Measurements from ENCODE around the gene FAM217A. TPM values are rescaled to one million over a fixed set of nuclear protein-coding genes. Genes with fewer than 3 reads are reported as not detected.
"Not testable (repeated sequence)": the region's sequence is repeated elsewhere in the genome, so short reads cannot be mapped to it uniquely, and the experiment has no call there.

Gene FAM217A
- total RNA-seq: not detected

- DNase-seq: no peak
- H3K9me3 Mint-ChIP-seq (ENCODE audit: insufficient read depth): no peaks in the 10 kb centered on the region
- peaks cover 10% of the 10 kb centered on the region for H3K27me3 Mint-ChIP-seq (ENCODE audit: low read depth)
- POLR2A ChIA-PET: no interaction called here
- no peak within 1 kb of the TSS for H3K27ac Mint-ChIP-seq
- no peak for ATAC-seq
- no peak within 1 kb of the TSS for H3K4me3 Mint-ChIP-seq
- H3K4me1 Mint-ChIP-seq (ENCODE audit: low read depth): no peaks in the 10 kb centered on the region
- no peaks in the 10 kb centered on the region for H3K36me3 Mint-ChIP-seq (ENCODE audit: low read depth)
- CTCF ChIA-PET: no interaction called here
Observed at GRCh38 chr6:4078691-4079471, at the start of gene FAM217A. TSS of gene FAM217A (minus strand) at chr6:4079137. CDS start at chr6:4077414, 1,723 bp downstream.

DNA sequence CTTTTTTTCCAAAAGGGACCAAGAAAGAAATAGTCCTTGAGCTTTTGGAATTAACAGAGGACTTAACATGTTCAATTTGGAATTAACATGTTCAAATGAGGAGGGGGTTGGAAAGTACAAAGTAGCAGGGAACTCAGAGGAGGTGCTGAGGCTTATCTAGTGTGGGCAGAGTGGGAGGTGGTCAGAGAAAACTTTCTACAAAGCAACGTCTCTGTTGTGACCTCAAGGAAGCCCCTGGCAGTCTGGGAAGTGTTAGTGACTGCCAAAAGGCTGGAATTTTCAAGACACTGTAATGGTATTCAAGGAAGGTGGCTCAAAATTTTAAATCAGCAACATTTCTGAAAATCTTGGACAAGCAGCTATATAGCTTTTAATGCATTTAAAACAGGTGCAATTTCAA, 49.1 kb upstream of the FAM217A start:
- ATAC-seq: no peak
- no peak for DNase-seq
- Mint-ChIP-seq H3K4me3 (no peak overlapping the region), H3K9me3 (ENCODE audit: insufficient read depth) (peaks cover 3% of the 10 kb centered on the region), H3K27ac (no peak overlapping the region), H3K27me3 (ENCODE audit: low read depth) (no peaks in the 10 kb centered on the region), H3K36me3 (ENCODE audit: low read depth) (peaks cover 71% of the 10 kb centered on the region), H3K4me1 (ENCODE audit: low read depth) (peaks cover 2% of the 10 kb centered on the region)
- POLR2A ChIA-PET: no interaction called here
- CTCF ChIA-PET: interaction anchor here (0.7 to 1.4 kb wide), 2 partner anchors 9 to 27 kb away, joined by 3 to 5 read pairs; no protein-coding TSS in a partner anchor

GRCh38 chr6:4125933-4126864, 47.3 kb upstream of the FAM217A start:
- Mint-ChIP-seq H3K4me1 (ENCODE audit: low read depth) (no peaks in the 10 kb centered on the region), H3K36me3 (ENCODE audit: low read depth) (peaks cover 62% of the 10 kb centered on the region), H3K27ac (no peak overlapping the region), H3K27me3 (ENCODE audit: low read depth) (no peaks in the 10 kb centered on the region), H3K4me3 (no peak overlapping the region), H3K9me3 (ENCODE audit: insufficient read depth) (peaks cover 2% of the 10 kb centered on the region)
- ChIA-PET CTCF (interaction anchor here (1.3 to 2.1 kb wide), 2 partner anchors 71 to 105 kb away, joined by 3 to 4 read pairs; a partner anchor contains a TSS), POLR2A (no interaction called here)
- DNase-seq: no peak
- no peak for ATAC-seq

DNA sequence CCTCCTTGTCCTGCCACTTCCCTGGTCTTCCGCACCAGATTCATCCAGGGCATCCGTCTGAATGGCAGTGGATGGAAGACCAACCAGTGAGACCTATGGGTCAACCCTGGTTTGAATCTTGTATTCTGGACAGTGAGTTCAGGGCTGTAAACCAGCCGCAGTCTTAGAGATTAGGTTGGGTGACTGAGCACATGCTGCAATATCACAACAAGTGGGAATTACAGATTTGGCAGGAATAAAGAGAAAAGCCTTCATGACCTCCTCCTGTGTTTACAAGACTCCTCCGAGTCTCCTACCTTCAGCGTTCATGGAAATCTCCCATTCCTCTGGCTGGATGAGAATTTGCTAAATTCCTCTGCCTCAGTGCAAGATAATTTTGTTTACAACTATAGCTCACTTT, 46.6 kb upstream of the FAM217A start:
- H3K4me3 Mint-ChIP-seq: no peak overlapping the region
- no peak for DNase-seq
- H3K36me3 Mint-ChIP-seq (ENCODE audit: low read depth): peaks cover 60% of the 10 kb centered on the region
- no peaks in the 10 kb centered on the region for H3K4me1 Mint-ChIP-seq (ENCODE audit: low read depth)
- peaks cover 5% of the 10 kb centered on the region for H3K9me3 Mint-ChIP-seq (ENCODE audit: insufficient read depth)
- CTCF ChIA-PET: interaction anchor here (2.1 kb wide), 1 partner anchor 71 kb away, joined by 4 read pairs; no protein-coding TSS in a partner anchor
- no peaks in the 10 kb centered on the region for H3K27me3 Mint-ChIP-seq (ENCODE audit: low read depth)
- POLR2A ChIA-PET: no interaction called here
- no peak overlapping the region for H3K27ac Mint-ChIP-seq
- ATAC-seq: no peak

GRCh38 chr6:4124351-4124750, 45.4 kb upstream of the FAM217A start:
- ChIA-PET POLR2A (no interaction called here), CTCF (no interaction called here)
- no peak for ATAC-seq
- no peak overlapping the region for H3K27ac Mint-ChIP-seq
- no peak overlapping the region for H3K4me3 Mint-ChIP-seq
- DNase-seq: no peak
- H3K36me3 Mint-ChIP-seq (ENCODE audit: low read depth): peaks cover 54% of the 10 kb centered on the region
- H3K27me3 Mint-ChIP-seq (ENCODE audit: low read depth): no peaks in the 10 kb centered on the region
- peaks cover 5% of the 10 kb centered on the region for H3K9me3 Mint-ChIP-seq (ENCODE audit: insufficient read depth)
- H3K4me1 Mint-ChIP-seq (ENCODE audit: low read depth): no peaks in the 10 kb centered on the region

DNA sequence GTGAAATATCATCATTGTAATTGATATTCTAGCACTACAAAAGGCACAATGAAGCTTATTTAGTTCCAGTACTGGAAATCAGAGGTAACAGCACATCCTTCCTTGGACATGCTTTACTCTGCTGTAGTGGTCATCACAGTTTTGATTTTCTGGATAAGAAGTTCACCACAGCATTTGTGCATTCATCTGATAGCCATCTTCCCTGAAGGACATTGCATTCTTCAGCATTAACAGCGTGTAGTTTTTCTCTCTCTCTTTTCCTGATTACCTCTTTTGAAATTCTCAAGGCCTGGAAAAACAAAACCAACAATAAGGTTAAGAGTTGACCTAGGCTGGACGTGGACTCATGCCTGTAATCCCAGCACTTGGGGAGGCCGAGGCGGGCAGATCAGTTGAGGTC, 36.8 kb upstream of the FAM217A start:
- POLR2A ChIA-PET: no interaction called here
- H3K36me3 Mint-ChIP-seq (ENCODE audit: low read depth): peaks cover 36% of the 10 kb centered on the region
- peaks cover 14% of the 10 kb centered on the region for H3K27me3 Mint-ChIP-seq (ENCODE audit: low read depth)
- H3K4me1 Mint-ChIP-seq (ENCODE audit: low read depth): no peaks in the 10 kb centered on the region
- CTCF ChIA-PET: interaction anchor here (0.6 kb wide), 1 partner anchor 87 kb away, joined by 3 read pairs; no protein-coding TSS in a partner anchor
- no peak overlapping the region for H3K4me3 Mint-ChIP-seq
- no peak overlapping the region for H3K27ac Mint-ChIP-seq
- no peaks in the 10 kb centered on the region for H3K9me3 Mint-ChIP-seq (ENCODE audit: insufficient read depth)
- DNase-seq (no peak), ATAC-seq (no peak)

GRCh38 chr6:4114123-4114522, 35.2 kb upstream of the FAM217A start:
- Mint-ChIP-seq H3K9me3 (ENCODE audit: insufficient read depth) (no peaks in the 10 kb centered on the region), H3K27me3 (ENCODE audit: low read depth) (peaks cover 18% of the 10 kb centered on the region), H3K4me1 (ENCODE audit: low read depth) (no peaks in the 10 kb centered on the region), H3K27ac (no peak overlapping the region), H3K36me3 (ENCODE audit: low read depth) (peaks cover 30% of the 10 kb centered on the region), H3K4me3 (no peak overlapping the region)
- POLR2A ChIA-PET: no interaction called here
- ATAC-seq (no peak), DNase-seq (no peak)
- CTCF ChIA-PET: interaction anchor here (1.5 kb wide), 1 partner anchor 41 kb away, joined by 3 read pairs; no protein-coding TSS in a partner anchor

DNA sequence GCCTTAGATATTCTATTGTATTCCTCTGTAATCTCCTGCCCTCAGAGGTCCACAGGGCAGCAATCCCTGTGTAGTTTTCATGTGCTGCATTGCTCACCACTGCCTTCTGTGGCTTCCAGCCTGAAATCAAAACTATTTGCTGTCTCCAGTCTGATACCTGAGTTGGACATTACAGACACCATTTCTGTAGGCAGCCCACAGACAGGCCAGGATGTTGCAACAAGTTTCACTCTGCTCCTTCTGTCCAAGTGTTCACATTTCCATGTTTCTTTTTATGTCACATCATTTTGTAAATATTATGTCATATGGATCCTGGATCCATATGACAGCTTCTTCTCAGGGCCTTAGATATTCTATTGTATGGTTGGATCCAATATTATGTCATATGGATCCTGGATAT, 34.7 kb upstream of the FAM217A start:
- CTCF ChIA-PET: interaction anchor here (1.5 kb wide), 1 partner anchor 42 kb away, joined by 3 read pairs; no protein-coding TSS in a partner anchor
- Mint-ChIP-seq H3K36me3 (ENCODE audit: low read depth) (peaks cover 30% of the 10 kb centered on the region), H3K9me3 (ENCODE audit: insufficient read depth) (no peaks in the 10 kb centered on the region), H3K4me3 (no peak overlapping the region), H3K4me1 (ENCODE audit: low read depth) (no peaks in the 10 kb centered on the region), H3K27me3 (ENCODE audit: low read depth) (peaks cover 19% of the 10 kb centered on the region), H3K27ac (no peak overlapping the region)
- ATAC-seq (no peak), DNase-seq (no peak)
- POLR2A ChIA-PET: no interaction called here

DNA sequence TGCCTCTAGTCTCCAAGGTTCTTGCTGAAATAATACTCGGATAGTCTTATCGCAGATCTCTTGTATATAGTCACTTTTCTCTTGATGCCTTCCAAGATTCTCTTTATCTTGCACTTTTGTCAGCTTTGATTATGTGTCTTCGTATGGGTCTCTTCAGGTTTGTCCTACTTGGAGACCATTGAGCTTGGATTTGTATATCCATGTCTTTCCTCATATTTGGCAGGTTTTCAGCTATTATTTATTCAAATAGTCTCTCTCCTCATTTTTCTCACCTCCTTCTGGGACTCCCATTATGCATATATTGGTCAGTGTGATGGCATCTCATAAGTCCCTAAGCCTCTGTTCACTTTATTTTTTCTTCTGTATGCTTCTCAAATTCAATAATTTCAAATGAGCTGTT, 33.4 kb upstream of the FAM217A start:
- H3K27ac Mint-ChIP-seq: no peak overlapping the region
- no peaks in the 10 kb centered on the region for H3K4me1 Mint-ChIP-seq (ENCODE audit: low read depth)
- peaks cover 26% of the 10 kb centered on the region for H3K27me3 Mint-ChIP-seq (ENCODE audit: low read depth)
- peaks cover 28% of the 10 kb centered on the region for H3K36me3 Mint-ChIP-seq (ENCODE audit: low read depth)
- no peaks in the 10 kb centered on the region for H3K9me3 Mint-ChIP-seq (ENCODE audit: insufficient read depth)
- DNase-seq: no peak
- no peak overlapping the region for H3K4me3 Mint-ChIP-seq
- POLR2A ChIA-PET: no interaction called here
- ATAC-seq: no peak
- CTCF ChIA-PET: interaction anchor here (1.3 kb wide), 1 partner anchor 20 kb away, joined by 3 read pairs; no protein-coding TSS in a partner anchor

DNA sequence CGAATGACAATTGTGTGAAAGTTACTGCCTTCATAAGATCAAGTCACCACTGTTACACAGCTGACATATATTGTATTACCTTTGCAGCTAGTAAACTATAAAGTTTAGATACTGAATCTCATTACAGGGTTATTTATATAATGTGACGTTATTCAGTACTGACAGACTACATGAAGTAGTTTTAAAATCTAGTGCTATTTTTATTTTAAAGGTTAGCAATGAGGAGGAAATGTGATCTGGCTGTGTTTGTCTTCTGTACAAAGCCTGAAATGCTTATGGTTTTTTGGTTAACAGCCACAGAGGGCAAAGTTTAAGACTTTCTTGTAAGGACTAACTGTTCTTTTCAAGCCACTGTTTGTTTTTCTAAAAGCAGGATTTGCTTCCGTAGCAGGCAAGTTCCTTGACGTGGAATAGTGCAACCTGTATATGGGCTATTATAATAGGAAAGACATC, 30.5 kb upstream of the FAM217A start:
- H3K4me1 Mint-ChIP-seq (ENCODE audit: low read depth); DNase-seq; H3K27ac Mint-ChIP-seq; H3K4me3 Mint-ChIP-seq; H3K36me3 Mint-ChIP-seq (ENCODE audit: low read depth); ATAC-seq; POLR2A ChIA-PET; H3K9me3 Mint-ChIP-seq (ENCODE audit: insufficient read depth); CTCF ChIA-PET: not testable (repeated sequence)
- H3K27me3 Mint-ChIP-seq (ENCODE audit: low read depth): peaks cover 38% of the 10 kb centered on the region

DNA sequence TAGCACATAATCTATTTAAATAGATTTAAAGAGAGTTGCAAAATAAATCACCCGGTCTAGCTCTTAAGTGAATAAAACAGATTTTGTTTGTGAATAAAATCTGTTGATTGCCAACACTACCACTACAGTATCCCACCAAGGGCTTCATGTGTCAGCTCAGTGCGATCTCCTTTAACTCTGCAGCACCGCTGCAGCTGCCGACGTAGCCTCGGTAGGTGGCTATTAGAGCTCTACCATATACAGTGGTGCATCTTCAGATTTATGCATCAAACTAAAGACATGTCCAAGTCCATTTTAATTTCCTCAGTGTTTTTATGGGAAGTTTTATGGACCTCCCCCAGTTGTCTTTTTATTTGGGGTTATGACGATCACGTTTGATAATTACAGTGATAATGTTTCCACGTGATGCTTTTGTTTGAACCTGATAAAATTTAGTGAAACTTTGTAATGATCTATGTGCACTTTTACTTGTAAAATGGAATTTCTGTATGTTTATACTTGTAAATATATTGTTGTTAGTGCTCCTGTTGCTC, 29.7 kb upstream of the FAM217A start:
- Mint-ChIP-seq H3K36me3 (ENCODE audit: low read depth) (peaks cover 1% of the 10 kb centered on the region), H3K27ac (no peak overlapping the region), H3K4me1 (ENCODE audit: low read depth) (no peaks in the 10 kb centered on the region), H3K4me3 (no peak overlapping the region), H3K9me3 (ENCODE audit: insufficient read depth) (no peaks in the 10 kb centered on the region), H3K27me3 (ENCODE audit: low read depth) (peaks cover 38% of the 10 kb centered on the region)
- ATAC-seq (no peak), DNase-seq (no peak)
- CTCF ChIA-PET: no interaction called here
- POLR2A ChIA-PET: no interaction called here

DNA sequence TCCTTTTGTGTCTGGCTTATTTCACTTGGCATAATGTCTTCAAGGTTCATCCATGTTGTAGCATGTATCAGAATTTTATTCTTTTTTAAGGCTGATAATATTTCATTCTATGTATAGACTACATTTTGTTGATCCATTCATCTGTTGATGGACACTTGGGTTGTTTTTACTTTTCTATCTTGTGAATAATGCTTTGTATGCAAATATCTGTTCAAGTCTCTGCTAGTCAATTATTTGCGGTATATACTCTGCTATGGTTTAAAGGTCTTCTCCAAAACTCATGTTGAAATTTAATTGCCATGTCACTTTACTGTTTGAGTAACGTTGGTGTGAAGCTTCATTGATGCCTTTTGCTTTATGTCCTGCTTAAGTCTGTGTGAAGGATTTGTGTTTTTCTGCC, 28.9 kb upstream of the FAM217A start:
- Mint-ChIP-seq H3K27ac (no peak overlapping the region), H3K4me1 (ENCODE audit: low read depth) (no peaks in the 10 kb centered on the region), H3K4me3 (no peak overlapping the region), H3K27me3 (ENCODE audit: low read depth) (peaks cover 38% of the 10 kb centered on the region), H3K36me3 (ENCODE audit: low read depth) (no peaks in the 10 kb centered on the region), H3K9me3 (ENCODE audit: insufficient read depth) (no peaks in the 10 kb centered on the region)
- DNase-seq (no peak), ATAC-seq (no peak)
- POLR2A ChIA-PET: no interaction called here
- CTCF ChIA-PET: no interaction called here

Measured in activated CD8-positive, alpha-beta T cell treated with anti-CD3 and anti-CD28 coated beads, Interleukin-2, amount 10 ng/mL, durations not matched to agents 7 days and 5 days (primary cell).